ENCODE results near the gene PGAP6.
"Not testable (repeated sequence)": the region's sequence is repeated elsewhere in the genome, so short reads cannot be mapped to it uniquely, and the experiment has no call there.

GRCh38 chr16:331181-331814, 50.5 kb downstream of the PGAP6 start:
- not testable (repeated sequence) for TF ChIP-seq CTCF, POLR2A, EP300 (IDR thresholded peaks at IDR 0.05)
